ENCODE data around the gene HOXD13.

HOXD13 gene

GRCh38 chr2:176095421-176095820 is 2.9 kb downstream of the HOXD13 start:
- no peak for DNase-seq

- DNase-seq, result no peak
Measured at GRCh38 chr2:176096243-176096985, 3.9 kb downstream of the HOXD13 start.

GRCh38 chr2:176096986-176097819 is 4.7 kb downstream of the HOXD13 start:
- peak; percentile 29 to 52 (median 41) for DNase-seq

GRCh38 chr2:176097820-176098365 is 5.4 kb downstream of the HOXD13 start:
- DNase-seq, result no peak

GRCh38 chr2:176098366-176099158 is 6.0 kb downstream of the HOXD13 start:
- no peak for DNase-seq

GRCh38 chr2:176099159-176099727 is 6.7 kb downstream of the HOXD13 start:
- no peak for DNase-seq

GRCh38 chr2:176099728-176100546 is 7.4 kb downstream of the HOXD13 start, which contains the start of gene HOXD12:
Gene HOXD12 (plus strand): TSS chr2:176099795. CDS start chr2:176099802, 7 bp downstream.
- no peak for DNase-seq

GRCh38 chr2:176100547-176101140 is 8.1 kb downstream of the HOXD13 start:
- no peak for DNase-seq

GRCh38 chr2:176101216-176101830 is 8.8 kb downstream of the HOXD13 start:
- DNase-seq, result no peak

GRCh38 chr2:176101842-176102241 is 9.3 kb downstream of the HOXD13 start:
- no peak for DNase-seq

- no peak for DNase-seq
Measured at GRCh38 chr2:176102309-176102866, 9.9 kb downstream of the HOXD13 start.

GRCh38 chr2:176103194-176103593 is 10.7 kb downstream of the HOXD13 start:
- DNase-seq, result no peak

GRCh38 chr2:176103742-176104315 is 11.3 kb downstream of the HOXD13 start:
- no peak for DNase-seq

- no peak for DNase-seq
Measured at GRCh38 chr2:176104316-176105077, 12.0 kb downstream of the HOXD13 start.

- DNase-seq, result no peak
Measured at GRCh38 chr2:176105078-176105729, 12.7 kb downstream of the HOXD13 start.

- DNase-seq, result no peak
Measured at GRCh38 chr2:176105730-176106580, 13.4 kb downstream of the HOXD13 start.

All from T-helper 1 cell (primary cell).